GM12875 (cell line): Measurements from ENCODE around the gene CHST9.

ENCODE experiments used
- H3K4me3 ChIP-seq: one replicate; pipeline ENCODE4 v1.5.1; 2011; ENCODE audit warnings: low read depth, low read length, control low read depth
- CTCF ChIP-seq: IDR thresholded peaks from 2 replicates; pipeline ENCODE4 v1.5.1; 2011; ENCODE audit warnings: low read depth, mild to moderate bottlenecking, control low read depth, inconsistent platforms, low read length, moderate library complexity, borderline replicate concordance; ENCODE audit not compliant: insufficient read depth

Gene CHST9

GRCh38 chr18:27138079-27138478 lies 47.0 kb downstream of the CHST9 start:
- TF ChIP-seq CTCF, result no peak
- no peak overlapping the region for H3K4me3 ChIP-seq

GRCh38 chr18:27136208-27136535 lies 48.9 kb downstream of the CHST9 start:
- TF ChIP-seq CTCF, result no peak
- no peak overlapping the region for H3K4me3 ChIP-seq

DNA sequence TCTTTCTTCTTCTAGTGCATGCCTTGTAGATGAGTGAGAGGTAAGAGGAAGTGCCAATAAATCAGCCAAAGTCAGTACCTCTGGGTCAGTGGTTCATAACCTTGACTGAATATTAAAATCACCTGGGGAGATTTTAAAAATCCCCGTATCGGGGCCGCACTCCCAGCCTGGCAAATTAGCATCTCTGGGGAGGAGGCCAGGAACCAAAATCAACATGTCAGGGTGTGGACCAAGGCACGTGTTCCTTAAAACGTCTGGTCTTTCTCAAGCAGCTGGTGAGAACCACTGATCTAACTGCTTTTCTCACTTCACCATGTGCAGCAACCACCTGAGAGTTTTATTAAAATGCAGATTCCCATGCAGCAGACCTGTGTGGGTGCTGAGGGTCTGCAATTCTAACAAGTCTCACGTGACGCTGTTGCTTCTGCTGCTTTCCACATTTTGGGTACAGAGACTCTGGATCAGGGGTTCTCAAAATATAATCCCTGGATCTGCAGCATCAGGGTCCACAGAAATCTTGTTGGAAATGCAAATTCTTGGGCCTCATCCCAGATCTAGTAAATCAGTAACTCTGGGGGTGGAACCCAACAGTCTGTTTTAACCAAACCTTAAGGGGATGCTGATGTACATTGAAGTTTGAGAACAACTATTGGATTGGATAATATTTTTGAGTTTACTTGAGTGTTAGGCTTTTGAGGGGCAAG lies 49.5 kb downstream of the CHST9 start:
- TF ChIP-seq CTCF, result no peak
- no peak overlapping the region for H3K4me3 ChIP-seq

- no peak overlapping the region for H3K4me3 ChIP-seq
- TF ChIP-seq CTCF, result no peak
These were observed 55.0 kb downstream of the CHST9 start for GRCh38 chr18:27130065-27130630.

DNA sequence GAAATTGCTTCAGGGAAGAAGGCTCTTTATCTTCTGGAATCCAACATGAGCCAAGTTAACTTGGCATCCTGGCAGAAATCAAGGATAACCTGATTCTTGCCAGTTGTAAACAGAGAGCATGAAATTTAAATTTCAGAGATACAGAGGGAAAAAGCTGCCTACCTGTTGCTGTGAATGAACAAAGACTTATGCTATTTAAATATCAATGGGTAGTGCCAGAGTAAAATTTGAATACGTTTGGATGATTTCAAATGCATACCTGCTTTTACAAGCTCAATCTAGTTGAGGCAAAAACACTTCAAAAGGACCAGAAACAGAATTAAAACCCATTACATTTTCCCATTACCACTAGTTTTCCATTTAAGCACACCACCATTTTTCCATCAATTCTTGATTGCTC lies 60.9 kb downstream of the CHST9 start:
- no peak for TF ChIP-seq CTCF

GRCh38 chr18:27121108-27121507 lies 64.0 kb downstream of the CHST9 start:
- no peak for TF ChIP-seq CTCF
- no peak overlapping the region for H3K4me3 ChIP-seq

More for the DNA sequence above, 60.9 kb downstream of the CHST9 start:
- no peak overlapping the region for H3K4me3 ChIP-seq

DNA sequence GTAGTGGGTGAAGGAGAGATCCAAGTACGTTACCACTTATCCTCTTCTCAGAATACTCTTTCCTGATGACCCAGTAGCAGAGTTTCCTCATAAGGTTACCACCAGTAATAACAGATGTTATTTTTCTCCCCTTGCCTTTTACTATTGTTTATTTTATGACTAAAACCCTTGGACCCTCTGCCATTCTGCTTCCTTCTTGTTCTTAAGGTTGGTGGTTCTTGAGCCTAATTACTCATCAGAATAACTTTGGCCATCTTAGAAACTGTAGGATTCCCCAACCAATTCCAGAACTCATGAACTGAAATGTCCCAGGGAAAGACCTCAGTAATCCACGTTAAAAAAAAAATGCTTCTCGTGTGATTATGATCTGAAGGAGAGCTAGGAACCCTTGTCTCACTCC lies 64.9 kb downstream of the CHST9 start:
- TF ChIP-seq CTCF, result no peak
- H3K4me3 ChIP-seq, result no peak overlapping the region
